Uterus (tissue), 4 donors: Measurements from ENCODE around the gene ATG16L1. TPM values are rescaled to one million over a fixed set of nuclear protein-coding genes. Genes with fewer than 3 reads are reported as not detected.

Experiments
- DNase-seq, 2 donors: peaks; one replicate each; pipeline ENCODE4 v3.0.0-alpha.2; 2019 to 2020
- H3K27ac ChIP-seq, 2 donors: fragments of 200-600 bp; sonication (generic); 1 replicate in 1 of 2; 2 replicates in 1 of 2; pipeline ENCODE4 v1.5.1; 2016 to 2018
- H3K27me3 ChIP-seq, 2 donors: fragments of 200-600 bp; sonication (generic); one replicate each; pipeline ENCODE4 v1.5.1; 2018 to 2019; ENCODE audit warnings: control low read depth in 1 of 2
- H3K36me3 ChIP-seq, 2 donors: fragments of 200-600 bp; sonication (generic); one replicate each; pipeline ENCODE4 v1.5.1; 2019; ENCODE audit warnings: control low read depth in 1 of 2
- H3K4me1 ChIP-seq, 2 donors: fragments of 200-600 bp; sonication (generic); one replicate each; pipeline ENCODE4 v1.5.1; 2018 to 2019; ENCODE audit warnings: control low read depth in 1 of 2
- H3K4me3 ChIP-seq, 2 donors: fragments of 200-600 bp; sonication (generic); 1 replicate in 1 of 2; 2 replicates in 1 of 2; pipeline ENCODE4 v1.5.1; 2018 to 2019; ENCODE audit warnings: mild to moderate bottlenecking in 1 of 2
- H3K9me3 ChIP-seq, 2 donors: fragments of 200-600 bp; sonication (generic); one replicate each; pipeline ENCODE4 v1.5.1; 2019; ENCODE audit warnings: control low read depth in 1 of 2
- CTCF ChIP-seq, 4 experiments: fragments of 200-600 bp in 2 of 4; fragments of 450-650 bp in 2 of 4; sonication (generic) in 2 of 4; IDR thresholded peaks; one replicate each; pipeline ENCODE4 v1.5.1; 2016 to 2019; ENCODE audit warnings: antibody characterized with exemption in 4 of 4, mild to moderate bottlenecking in 2 of 4, moderate library complexity in 1 of 4
- POLR2A ChIP-seq, 2 donors: fragments of 450-650 bp; IDR thresholded peaks; one replicate each; pipeline ENCODE4 v1.6.1; 2016; ENCODE audit warnings: antibody characterized with exemption in 2 of 2, mild to moderate bottlenecking in 1 of 2, moderate library complexity in 1 of 2
- intact Hi-C: fragments of 100-400 bp; cut with DNase I; formaldehyde crosslinking; loops from one replicate; pipeline ENCODE4 v1.15.1; 2023; ENCODE audit warnings: low total_unique reads
- total RNA-seq, 4 donors: library from RNA; depleted of rRNA in 3 of 4; stranded (reverse); fragments of >200 nt in 3 of 4; gene quantifications; one replicate each; pipeline versions ENCODE4 v1.1.0 to v1.2.4, GENCODE V29; 2014 to 2023
- donor health status: DM: yes; HTN: yes; CAD: no.

ATG16L1 gene
- total RNA-seq, 4 donors from 2014 or later = 26.2 to 42.9 (median 31.9) TPM

GRCh38 chr2:233285921-233286320 is 34.4 kb downstream of the ATG16L1 start:
- intact Hi-C loops = no loop called here

GRCh38 chr2:233287871-233288270 is 36.4 kb downstream of the ATG16L1 start:
- TF ChIP-seq CTCF (IDR thresholded peaks at IDR 0.05) = no peak
- TF ChIP-seq POLR2A (IDR thresholded peaks at IDR 0.05) = no peak
- no peaks in the 10 kb centered on the region for H3K27me3 ChIP-seq
- intact Hi-C loops = no loop called here
- no peaks in the 10 kb centered on the region for H3K36me3 ChIP-seq
- DNase-seq = no peak
- no peaks in the 10 kb centered on the region for H3K9me3 ChIP-seq
- H3K27ac ChIP-seq = no peak overlapping the region
- H3K4me1 ChIP-seq = no peaks in the 10 kb centered on the region
- H3K4me3 ChIP-seq = no peak overlapping the region

More at GRCh38 chr2:233285921-233286320, 34.4 kb downstream of the ATG16L1 start:
- DNase-seq = no peak
- Histone ChIP-seq H3K9me3 (no peaks in the 10 kb centered on the region), H3K4me1 (no peaks in the 10 kb centered on the region), H3K27ac (no peak overlapping the region), H3K27me3 (no peaks in the 10 kb centered on the region), H3K4me3 (no peak overlapping the region), H3K36me3 (no peaks in the 10 kb centered on the region)
- TF ChIP-seq POLR2A (IDR thresholded peaks at IDR 0.05) (no peak), CTCF (IDR thresholded peaks at IDR 0.05) (no peak)

- no peaks in the 10 kb centered on the region for H3K27me3 ChIP-seq
- H3K4me1 ChIP-seq = no peaks in the 10 kb centered on the region
- H3K36me3 ChIP-seq = no peaks in the 10 kb centered on the region
- intact Hi-C loops = no loop called here
- no peak overlapping the region for H3K27ac ChIP-seq
- H3K4me3 ChIP-seq = no peak overlapping the region
- TF ChIP-seq POLR2A (IDR thresholded peaks at IDR 0.05) = no peak
- TF ChIP-seq CTCF (IDR thresholded peaks at IDR 0.05) = no peak
- DNase-seq = no peak
- no peaks in the 10 kb centered on the region for H3K9me3 ChIP-seq
Observed at GRCh38 chr2:233288663-233289062, 37.2 kb downstream of the ATG16L1 start.

- TF ChIP-seq CTCF (IDR thresholded peaks at IDR 0.05) (no peak), POLR2A (IDR thresholded peaks at IDR 0.05) (no peak)
- Histone ChIP-seq H3K27me3 (no peaks in the 10 kb centered on the region), H3K36me3 (no peaks in the 10 kb centered on the region), H3K4me1 (no peaks in the 10 kb centered on the region), H3K27ac (no peak overlapping the region), H3K4me3 (no peak overlapping the region), H3K9me3 (no peaks in the 10 kb centered on the region)
- DNase-seq = no peak
- intact Hi-C loops = no loop called here
Observed at GRCh38 chr2:233289648-233290047, 38.2 kb downstream of the ATG16L1 start.

- Histone ChIP-seq H3K27me3 (no peaks in the 10 kb centered on the region), H3K36me3 (no peaks in the 10 kb centered on the region), H3K27ac (no peak overlapping the region), H3K4me3 (no peak overlapping the region), H3K4me1 (no peaks in the 10 kb centered on the region), H3K9me3 (no peaks in the 10 kb centered on the region)
- DNase-seq = no peak
- TF ChIP-seq POLR2A (IDR thresholded peaks at IDR 0.05) (no peak), CTCF (IDR thresholded peaks at IDR 0.05) (no peak)
- intact Hi-C loops = no loop called here
Observed at GRCh38 chr2:233290051-233290845, 38.8 kb downstream of the ATG16L1 start.
